HEK293T (cell line): Measurements from ENCODE around the gene PAX2.

Experiments
- CTCF ChIA-PET: fragments of 350-600 bp; formaldehyde crosslinking; extraction: SDS; loops from one replicate; lab custom pipeline; 2021; ENCODE audit warnings: antibody characterized with exemption, inconsistent platforms; lab: Yijun Ruan, JAX
- POLR2A ChIA-PET: fragments of 350-600 bp; formaldehyde crosslinking; extraction: SDS; loops from one replicate; lab custom pipeline; 2020; ENCODE audit warnings: antibody characterized with exemption, inconsistent platforms; lab: Yijun Ruan, JAX
- DNase-seq: peaks from one replicate; pipeline ENCODE4 v3.0.0; 2012; ENCODE audit warnings: mixed read lengths; ENCODE audit errors: extremely low spot score
- ARNT ChIP-seq: fragments of 450-650 bp; IDR thresholded peaks from 2 replicates; pipeline ENCODE4 v1.6.1; 2017; ENCODE audit warnings: mild to moderate bottlenecking
- BHLHE40 ChIP-seq: fragments of 450-650 bp; IDR thresholded peaks from 2 replicates; pipeline ENCODE4 v1.6.1; 2016; ENCODE audit warnings: mild to moderate bottlenecking, moderate library complexity, borderline replicate concordance
- CTBP1 ChIP-seq: fragments of 450-650 bp; IDR thresholded peaks from 2 replicates; pipeline ENCODE4 v1.6.1; 2016; ENCODE audit warnings: borderline replicate concordance
- ELF4 ChIP-seq: fragments of 450-650 bp; IDR thresholded peaks from 2 replicates; pipeline ENCODE4 v1.6.1; 2017; ENCODE audit warnings: antibody characterized with exemption
- FOXA1 ChIP-seq: fragments of 450-650 bp; IDR thresholded peaks from 2 replicates; pipeline ENCODE4 v1.6.1; 2016; ENCODE audit warnings: mild to moderate bottlenecking
- FOXK2 ChIP-seq: fragments of 450-650 bp; IDR thresholded peaks from 2 replicates; pipeline ENCODE4 v1.6.1; 2016; ENCODE audit warnings: mild to moderate bottlenecking
- FOXM1 ChIP-seq: fragments of 450-650 bp; IDR thresholded peaks from 2 replicates; pipeline ENCODE4 v1.6.1; 2017; ENCODE audit warnings: mild to moderate bottlenecking, borderline replicate concordance
- HDGF ChIP-seq: fragments of 450-650 bp; IDR thresholded peaks from 2 replicates; pipeline ENCODE4 v1.6.1; 2017; ENCODE audit warnings: antibody characterized with exemption, borderline replicate concordance
- L3MBTL2 ChIP-seq: fragments of 450-650 bp; conservative IDR thresholded peaks from 2 replicates; pipeline ENCODE4 v1.6.1; 2016; ENCODE audit warnings: mild to moderate bottlenecking
- LEF1 ChIP-seq: fragments of 450-650 bp; IDR thresholded peaks from 2 replicates; pipeline ENCODE4 v1.6.1; 2017; ENCODE audit warnings: mild to moderate bottlenecking, borderline replicate concordance
- NFRKB ChIP-seq: fragments of 450-650 bp; IDR thresholded peaks from 2 replicates; pipeline ENCODE4 v1.6.1; 2016; ENCODE audit warnings: mild to moderate bottlenecking, moderate library complexity
- SP1 ChIP-seq: fragments of 450-650 bp; IDR thresholded peaks from 2 replicates; pipeline ENCODE4 v1.6.1; 2017
- SUZ12 ChIP-seq: fragments of 450-650 bp; IDR thresholded peaks from 2 replicates; pipeline ENCODE4 v1.6.1; 2016; ENCODE audit warnings: mild to moderate bottlenecking
- TARDBP ChIP-seq: fragments of 450-650 bp; IDR thresholded peaks from 2 replicates; pipeline ENCODE4 v1.6.1; 2016
- ZNF384 ChIP-seq: fragments of 450-650 bp; IDR thresholded peaks from 2 replicates; pipeline ENCODE4 v1.6.1; 2016
- TF ChIP-seq, protein P1 (sequence below): fragments of 450-650 bp; IDR thresholded peaks from 2 replicates; pipeline ENCODE4 v1.6.1; 2016

PAX2 gene

DNA sequence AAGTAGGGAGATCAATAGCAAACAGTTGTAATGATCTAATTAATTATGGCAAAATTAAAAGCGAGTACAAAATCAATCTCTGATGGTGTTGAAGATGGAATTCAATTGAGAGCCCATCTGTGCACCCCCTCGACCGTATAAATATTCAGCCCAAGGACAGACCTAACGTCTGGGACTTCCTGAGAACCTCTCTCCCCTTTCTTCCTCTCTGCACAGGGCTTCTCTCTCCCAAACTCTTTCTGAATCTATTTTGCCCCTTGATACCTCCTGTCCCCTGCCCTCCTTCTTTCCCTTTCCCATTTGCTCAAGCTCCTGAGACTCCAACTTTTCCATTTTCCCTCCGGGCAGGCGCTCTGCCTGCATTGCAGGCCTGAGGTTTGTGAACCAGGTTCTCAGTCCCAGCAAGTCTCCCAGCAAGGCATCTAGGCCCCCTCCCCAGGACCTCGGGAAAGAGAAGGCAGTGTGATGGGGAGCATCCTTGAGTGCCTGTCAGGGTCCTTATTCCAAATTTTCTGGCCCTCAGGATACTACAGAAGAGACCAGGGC is 8.5 kb upstream of the PAX2 start:
- no peak for DNase-seq
- ChIA-PET CTCF (no interaction called here), POLR2A (no interaction called here)
- TF ChIP-seq FOXA1 (no peak), FOXK2 (no peak), CTBP1 (no peak), SUZ12 (no peak), ELF4 (no peak), FOXM1 (no peak), TARDBP (no peak), BHLHE40 (no peak), NFRKB (no peak), SP1 (no peak), LEF1 (no peak)
- TF ChIP-seq, protein P1, sequence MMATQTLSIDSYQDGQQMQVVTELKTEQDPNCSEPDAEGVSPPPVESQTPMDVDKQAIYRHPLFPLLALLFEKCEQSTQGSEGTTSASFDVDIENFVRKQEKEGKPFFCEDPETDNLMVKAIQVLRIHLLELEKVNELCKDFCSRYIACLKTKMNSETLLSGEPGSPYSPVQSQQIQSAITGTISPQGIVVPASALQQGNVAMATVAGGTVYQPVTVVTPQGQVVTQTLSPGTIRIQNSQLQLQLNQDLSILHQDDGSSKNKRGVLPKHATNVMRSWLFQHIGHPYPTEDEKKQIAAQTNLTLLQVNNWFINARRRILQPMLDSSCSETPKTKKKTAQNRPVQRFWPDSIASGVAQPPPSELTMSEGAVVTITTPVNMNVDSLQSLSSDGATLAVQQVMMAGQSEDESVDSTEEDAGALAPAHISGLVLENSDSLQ = no peak

DNA sequence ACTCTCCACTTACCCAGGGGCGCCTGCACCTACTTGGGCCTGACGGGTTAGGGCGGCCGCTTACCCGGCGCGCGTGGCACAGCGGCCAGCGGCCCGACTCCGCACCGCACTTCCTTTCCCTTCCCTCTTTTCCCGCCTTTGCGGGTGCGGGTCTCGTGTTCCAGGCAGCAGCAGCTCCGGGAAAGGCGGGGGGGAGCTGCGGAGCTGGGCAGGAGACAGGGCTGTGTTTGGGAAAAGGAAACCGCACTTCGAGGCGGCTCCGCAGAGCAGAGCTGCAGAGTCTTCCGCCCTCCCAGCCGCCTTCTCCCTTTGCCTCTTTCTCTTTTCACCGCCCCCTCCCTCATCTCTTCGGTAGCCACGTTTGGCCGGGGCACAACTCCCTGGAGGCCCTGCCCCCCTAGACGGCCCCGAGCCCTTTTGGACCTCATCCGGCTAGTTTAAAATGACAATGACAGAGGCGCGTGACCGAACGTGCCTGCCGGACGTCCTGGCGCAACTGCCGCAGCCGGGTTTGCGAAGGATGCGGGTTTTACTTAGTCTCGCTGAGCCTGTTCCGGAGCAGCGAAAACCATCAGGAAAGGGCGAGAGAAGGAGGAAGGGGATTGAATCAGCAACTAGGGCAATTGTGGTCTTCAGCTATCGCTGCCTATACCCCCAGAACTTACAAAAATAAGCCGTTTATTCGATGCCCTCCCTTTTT is 7.9 kb upstream of the PAX2 start:
- no peak for DNase-seq
- ChIA-PET POLR2A (no interaction called here), CTCF (no interaction called here)
- TF ChIP-seq FOXM1 (no peak), CTBP1 (no peak), ARNT (no peak), SP1 (no peak), SUZ12 (no peak), FOXA1 (no peak), HDGF (no peak), ZNF384 (no peak), L3MBTL2 (no peak)
- TF ChIP-seq, protein P1 = no peak

DNA sequence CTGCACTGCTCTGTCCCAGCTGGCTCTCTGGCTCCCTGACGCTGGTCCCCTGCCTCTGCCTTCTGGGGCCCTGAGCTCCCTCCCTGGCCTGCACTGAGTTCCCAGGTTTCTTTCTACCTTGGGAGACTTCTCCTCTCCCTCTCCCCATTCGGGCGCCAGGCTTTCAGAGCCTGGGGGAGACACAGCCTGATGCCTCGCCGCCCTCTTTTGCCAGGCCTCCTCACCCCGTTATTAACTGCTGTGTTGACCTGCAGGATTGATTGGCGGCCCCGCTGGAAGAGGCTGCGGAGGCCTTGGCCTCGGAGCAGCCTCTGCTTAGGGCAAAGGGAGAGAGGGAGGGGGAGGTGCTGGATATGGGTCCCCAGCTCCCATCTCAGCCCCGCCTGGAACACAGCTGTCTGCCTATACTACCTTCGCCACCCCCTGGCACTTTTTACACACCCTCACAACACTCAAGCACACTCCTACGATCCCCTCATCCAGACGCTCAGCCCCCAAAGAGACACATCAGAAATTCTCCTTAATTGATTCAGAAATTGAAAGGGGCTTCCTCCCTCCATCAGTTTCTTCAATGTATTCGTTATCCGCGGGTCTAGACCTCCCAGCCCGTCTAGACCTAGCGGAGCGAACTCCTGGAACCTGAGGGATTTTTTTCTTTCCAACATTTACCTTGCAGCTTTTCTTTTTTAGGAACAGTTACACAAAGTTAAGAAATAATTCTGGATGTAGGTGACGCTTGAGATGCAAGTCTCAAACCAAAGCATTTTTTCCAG is 7.1 kb upstream of the PAX2 start:
- ChIA-PET POLR2A (no interaction called here), CTCF (no interaction called here)
- DNase-seq = no peak
- TF ChIP-seq NFRKB (no peak), ELF4 (no peak)

DNA sequence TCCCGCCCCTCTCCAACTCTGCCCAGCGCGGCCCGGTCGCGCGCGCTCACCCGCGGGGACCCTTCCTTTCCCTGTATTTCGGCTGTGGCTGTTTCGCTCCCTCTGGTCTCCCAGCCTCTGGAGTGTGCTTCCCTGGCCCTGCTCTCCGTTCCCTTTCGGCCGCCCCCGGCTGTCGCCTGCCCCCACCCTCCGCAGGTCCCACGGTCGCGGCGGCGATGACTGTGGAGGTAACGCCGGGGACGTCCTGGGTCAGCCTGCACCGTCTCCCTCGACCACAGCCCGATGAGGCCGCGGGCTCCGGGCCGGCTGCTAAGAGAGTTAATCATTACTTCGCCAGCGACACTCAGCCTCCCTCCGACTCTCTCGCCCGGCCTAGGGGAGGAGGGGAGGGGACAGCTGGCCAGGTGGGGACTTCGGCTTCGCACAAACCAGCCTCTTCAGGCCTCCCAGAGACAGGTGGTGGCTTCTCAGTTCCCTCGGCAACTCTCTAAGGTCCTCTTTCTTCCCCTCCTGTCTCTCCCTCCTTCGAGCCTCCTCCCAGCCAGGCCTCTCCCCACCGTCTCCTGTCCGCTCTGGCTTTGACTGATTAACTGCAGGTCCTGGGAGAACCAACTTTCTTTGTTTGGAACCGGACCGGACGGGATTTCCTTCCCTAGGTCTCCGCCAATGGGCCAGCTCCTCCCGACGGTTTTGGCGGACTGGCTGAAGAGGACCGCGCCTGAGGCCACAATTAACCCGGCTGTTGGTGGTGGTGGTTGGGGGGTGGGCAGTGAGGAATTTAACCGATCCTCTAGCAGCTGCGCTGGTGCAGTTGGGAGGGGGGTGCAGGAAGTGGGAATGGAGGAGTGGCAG is 5.6 kb upstream of the PAX2 start:
- TF ChIP-seq TARDBP (no peak), NFRKB (no peak), ARNT (no peak), FOXM1 (no peak)
- DNase-seq = no peak
- POLR2A ChIA-PET = no interaction called here
- CTCF ChIA-PET = no interaction called here

DNA sequence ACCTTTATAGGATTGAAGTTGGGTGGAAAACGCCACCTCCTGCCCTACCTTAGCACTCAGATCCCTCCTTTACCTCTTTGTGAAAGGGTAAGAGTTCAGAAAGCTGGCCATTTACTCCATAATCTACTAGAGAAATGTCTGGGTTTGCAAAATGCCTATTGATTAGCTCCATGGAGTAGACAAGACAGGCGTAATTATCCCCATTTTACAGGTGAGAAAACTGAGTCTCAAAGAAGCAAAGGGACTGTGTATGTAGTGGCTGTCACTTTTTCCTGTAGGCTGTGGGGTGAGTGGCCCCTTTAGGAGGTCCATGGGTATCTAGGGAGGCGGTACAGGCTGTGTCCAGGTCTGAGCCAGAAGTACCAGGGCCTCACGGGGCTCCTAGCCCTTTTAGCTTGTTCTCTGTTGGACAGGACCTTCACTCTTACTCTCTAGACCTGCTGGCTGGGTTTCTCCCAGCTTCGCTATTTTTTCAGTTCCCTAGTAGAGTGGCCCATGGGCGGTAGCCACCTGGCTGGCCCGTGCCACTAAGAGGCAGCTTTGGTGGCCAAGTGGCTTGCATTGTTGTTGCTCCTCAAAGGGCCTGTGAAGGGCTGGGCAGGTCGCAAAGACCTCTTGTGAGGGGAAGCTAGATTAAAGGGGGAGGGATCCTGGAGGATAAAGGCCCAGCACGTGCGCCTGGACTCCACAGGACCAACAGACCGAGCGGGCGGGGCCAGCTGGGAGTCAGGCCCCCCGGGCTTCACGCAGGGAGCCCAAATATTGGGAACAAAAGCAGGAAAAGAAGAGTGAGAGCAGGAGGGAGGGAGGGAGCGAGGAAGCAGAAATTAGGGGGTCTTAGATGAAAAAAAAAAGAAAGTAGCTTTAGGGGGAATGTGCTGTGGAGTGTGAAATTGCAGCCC is 4.7 kb upstream of the PAX2 start:
- CTCF ChIA-PET = interaction anchor here (0.6 to 1.3 kb wide), 2 partner anchors 138 to 226 kb away, joined by 3 to 7 read pairs; no protein-coding TSS in a partner anchor
- no peak for TF ChIP-seq NFRKB
- no peak for TF ChIP-seq TARDBP
- TF ChIP-seq SP1 = no peak
- no peak for TF ChIP-seq HDGF
- TF ChIP-seq BHLHE40 = no peak
- TF ChIP-seq L3MBTL2 = no peak
- no peak for TF ChIP-seq SUZ12
- TF ChIP-seq, protein P1 = no peak
- no peak for TF ChIP-seq FOXM1
- TF ChIP-seq CTBP1 = no peak
- no peak for TF ChIP-seq FOXA1
- no peak for TF ChIP-seq ARNT
- POLR2A ChIA-PET = no interaction called here

More for the DNA sequence above, 4.7 kb upstream of the PAX2 start:
- no peak for DNase-seq
